GM04504 (cell line): Measurements from ENCODE around the gene MANEAL.
"Not testable (repeated sequence)": the region's sequence is repeated elsewhere in the genome, so short reads cannot be mapped to it uniquely, and the experiment has no call there.

Source experiments
- DNase-seq: peaks from one replicate; pipeline ENCODE4 v3.0.0-alpha.2; 2012; ENCODE audit warnings: low read depth

Gene MANEAL, protein sequence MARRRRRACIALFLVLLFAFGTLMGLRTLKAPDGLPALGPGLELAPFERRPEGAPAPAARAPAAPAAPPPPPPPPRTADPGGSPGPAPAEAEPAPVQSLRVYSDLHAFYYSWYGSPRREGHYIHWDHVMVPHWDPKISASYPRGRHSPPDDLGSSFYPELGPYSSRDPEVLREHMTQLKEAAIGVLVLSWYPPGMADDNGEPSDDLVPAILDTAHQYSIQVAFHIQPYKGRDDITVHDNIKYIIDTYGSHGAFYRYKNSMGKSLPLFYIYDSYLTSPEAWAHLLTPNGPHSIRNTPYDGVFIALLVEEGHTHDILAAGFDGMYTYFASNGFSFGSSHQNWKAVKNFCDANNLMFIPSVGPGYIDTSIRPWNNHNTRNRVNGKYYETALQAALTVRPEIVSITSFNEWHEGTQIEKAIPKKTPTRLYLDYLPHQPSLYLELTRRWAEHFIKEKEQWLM

DNA sequence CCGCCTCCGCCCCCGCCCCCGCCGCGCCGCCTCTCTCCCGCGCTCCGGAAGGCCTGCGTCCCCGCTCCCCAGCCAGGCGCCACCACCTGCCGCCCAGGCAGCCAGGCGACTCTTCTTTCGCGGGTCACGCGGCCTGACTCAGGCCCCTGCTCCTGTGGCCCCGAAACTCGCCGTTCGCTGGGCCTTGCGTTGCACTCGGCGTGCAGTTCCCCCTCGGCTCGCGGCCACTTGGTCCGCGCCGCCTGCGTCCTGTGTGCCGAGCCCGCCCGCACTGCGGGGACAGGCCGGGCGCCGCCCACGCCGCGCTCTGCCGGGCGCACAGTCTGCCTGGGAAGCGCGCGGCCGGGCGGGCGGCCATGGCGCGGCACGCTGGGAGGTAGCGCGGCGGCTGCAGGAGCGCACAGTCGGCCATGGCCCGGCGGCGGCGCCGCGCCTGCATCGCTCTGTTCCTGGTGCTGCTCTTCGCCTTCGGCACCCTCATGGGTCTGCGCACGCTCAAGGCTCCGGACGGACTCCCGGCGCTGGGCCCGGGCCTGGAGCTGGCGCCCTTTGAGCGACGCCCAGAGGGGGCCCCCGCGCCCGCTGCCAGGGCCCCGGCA is at the start of gene MANEAL:
Gene MANEAL (plus strand): TSS at position 75 of the 599 bp plus-strand sequence. CDS start 336 bp downstream, at position 411.
- no peak for DNase-seq

DNA sequence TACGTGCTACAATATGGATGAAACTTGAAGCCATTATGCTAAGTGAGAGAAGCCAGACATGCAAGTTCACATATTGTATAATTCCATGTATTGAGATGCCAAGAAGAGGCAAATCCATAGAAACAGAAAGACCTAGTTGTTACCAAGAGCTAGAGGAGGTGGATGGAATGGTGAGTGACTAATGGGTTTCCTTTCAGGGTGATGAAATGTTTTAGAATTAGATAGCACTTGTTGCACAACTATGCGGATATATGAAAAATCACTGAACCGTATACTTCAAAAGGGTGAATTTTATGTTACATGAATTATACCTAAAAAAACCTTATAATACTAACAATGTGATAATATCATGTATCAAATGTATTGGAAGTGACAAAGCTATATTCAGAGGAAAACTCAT is 46.8 kb upstream of the MANEAL start:
- DNase-seq = no peak

DNA sequence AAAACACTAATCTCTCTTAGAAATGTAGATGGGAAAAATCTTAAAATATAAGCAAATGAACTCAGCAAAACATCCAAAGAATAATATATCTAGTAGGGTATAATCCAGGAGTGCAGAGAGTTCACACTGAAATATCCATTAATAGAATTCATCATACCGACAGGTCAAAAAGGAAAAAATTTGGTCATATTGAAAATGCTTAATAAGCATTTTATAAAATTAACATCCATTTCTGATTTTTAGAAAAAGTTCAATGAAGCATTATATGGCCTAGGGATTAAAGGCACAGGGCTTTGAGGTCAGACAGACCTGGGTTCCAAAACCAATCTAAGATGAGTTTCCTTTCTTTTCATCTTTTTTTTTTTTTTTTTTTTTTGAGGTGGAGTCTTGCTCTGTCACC is 45.1 kb upstream of the MANEAL start:
- no peak for DNase-seq

DNA sequence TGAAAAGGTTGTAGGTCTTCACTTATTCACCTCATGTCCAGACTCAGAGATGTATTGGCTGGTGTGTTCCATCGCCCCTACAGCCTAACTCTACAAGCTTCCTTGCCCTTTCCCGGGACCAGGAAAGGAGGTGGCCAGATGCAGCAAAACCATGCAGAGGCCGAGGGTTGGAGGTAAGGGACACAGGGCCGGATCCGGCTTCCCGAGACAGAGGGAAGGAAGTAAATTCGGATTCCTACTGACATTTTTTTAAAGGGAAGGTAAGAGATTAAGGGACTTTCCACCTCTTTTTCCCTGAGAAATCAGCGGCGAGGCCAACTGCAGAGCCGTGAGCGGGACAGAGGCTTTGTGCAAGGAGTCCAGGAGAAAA is 41.4 kb upstream of the MANEAL start:
- DNase-seq = no peak

DNA sequence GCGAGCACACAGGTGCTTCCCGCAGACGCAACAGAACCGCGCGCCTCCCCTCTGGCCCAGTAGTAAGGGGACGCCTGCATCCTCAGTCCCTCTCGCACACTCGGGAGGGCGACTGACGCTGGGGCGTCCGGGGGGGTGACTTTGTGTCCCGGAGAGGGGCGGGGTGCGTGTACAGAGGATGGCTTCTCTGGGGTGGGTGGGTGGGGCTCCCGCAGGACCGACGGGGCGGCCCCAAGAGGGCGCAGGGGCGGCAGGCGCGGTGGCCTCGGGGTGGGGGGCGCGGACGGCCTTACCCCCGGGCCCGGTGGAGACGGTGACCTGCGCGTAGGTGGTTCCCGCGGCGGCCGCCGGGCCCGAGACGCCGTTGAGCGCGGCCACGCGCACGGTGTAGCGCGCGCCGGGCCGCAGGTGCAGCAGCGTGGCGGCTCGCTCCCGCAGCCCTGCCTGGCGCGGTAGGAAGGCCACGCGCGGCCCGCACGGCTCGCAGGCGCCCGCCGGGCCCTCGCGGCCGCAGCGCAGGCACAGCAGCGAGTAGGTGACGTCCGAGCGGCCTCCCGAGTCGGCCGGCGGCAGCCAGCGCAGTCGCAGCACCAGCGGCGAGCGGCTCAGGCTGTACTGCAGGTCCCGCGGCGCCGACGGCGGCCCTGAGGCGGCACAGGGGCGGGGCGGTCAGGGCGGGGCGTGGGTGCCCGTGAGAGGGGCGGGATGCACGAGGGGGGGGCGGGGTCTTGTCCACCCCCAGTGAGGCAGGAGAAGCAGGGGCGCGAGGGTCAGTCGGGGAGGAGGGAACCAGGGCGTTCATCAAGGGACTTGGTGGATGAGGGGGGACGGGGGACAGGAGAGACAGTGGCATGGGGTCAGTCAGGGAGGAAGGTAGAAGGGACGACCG is 40.8 kb upstream of the MANEAL start:
- no peak for DNase-seq

DNA sequence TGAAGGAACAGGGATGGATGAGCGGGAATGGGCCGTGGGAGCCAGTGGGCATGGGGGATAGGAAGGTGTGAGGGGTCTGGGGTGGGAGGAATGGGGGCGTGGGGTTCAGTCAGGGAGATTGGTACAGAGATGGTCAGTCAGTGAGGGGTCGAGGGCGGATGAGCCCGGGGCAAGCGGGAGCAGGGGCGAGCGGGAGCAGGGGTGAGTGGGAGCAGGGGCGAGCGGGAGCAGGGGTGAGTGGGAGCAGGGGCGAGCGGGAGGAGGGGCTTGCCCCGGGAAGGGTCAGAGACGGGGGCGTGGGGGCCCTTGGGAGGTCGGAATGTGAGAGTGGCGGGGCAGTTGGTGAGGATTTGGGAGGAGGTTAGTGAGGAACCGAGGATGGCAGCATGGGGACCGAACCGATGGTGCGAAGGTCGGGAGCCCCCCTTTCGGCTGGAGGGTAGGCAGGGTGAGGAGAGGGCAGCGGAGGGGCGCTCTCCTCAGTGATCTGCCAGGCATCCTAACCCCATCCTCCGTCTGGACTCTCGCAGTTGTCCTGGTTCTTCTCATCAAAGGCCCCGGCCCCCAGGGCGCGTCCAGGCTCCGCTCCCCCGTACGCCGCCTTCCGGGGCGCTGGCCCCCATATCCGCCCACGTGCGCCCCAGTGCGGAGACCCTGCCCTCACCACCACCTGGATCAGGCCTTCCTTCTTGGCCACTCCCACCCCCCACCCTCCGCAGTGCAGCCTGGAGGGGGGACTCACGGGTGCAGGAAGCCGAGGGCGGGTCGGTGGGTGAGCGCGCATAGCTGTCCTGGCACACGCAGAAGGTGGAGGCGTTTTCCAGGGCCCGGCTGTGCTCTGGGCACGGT is 40.0 kb upstream of the MANEAL start:
- DNase-seq = no peak

DNA sequence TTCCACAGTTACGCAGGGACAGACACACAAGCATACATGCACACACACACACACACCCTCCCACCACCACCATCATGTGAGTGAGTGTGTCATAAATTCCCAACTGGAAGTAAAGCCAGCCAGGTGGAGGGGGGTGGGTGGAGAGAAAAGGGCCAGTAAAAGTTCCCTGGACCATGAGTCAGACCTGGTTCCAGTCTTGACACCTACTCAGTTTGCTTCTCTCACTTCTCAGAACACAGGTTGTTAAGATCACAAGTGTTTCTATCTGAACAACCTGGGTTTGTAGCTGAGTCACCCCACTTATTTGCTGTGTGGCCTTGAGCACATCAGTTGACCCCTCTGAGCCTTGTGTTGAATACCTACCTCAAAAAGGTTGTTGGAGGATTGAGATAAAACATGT is 38.4 kb upstream of the MANEAL start:
- DNase-seq = no peak

DNA sequence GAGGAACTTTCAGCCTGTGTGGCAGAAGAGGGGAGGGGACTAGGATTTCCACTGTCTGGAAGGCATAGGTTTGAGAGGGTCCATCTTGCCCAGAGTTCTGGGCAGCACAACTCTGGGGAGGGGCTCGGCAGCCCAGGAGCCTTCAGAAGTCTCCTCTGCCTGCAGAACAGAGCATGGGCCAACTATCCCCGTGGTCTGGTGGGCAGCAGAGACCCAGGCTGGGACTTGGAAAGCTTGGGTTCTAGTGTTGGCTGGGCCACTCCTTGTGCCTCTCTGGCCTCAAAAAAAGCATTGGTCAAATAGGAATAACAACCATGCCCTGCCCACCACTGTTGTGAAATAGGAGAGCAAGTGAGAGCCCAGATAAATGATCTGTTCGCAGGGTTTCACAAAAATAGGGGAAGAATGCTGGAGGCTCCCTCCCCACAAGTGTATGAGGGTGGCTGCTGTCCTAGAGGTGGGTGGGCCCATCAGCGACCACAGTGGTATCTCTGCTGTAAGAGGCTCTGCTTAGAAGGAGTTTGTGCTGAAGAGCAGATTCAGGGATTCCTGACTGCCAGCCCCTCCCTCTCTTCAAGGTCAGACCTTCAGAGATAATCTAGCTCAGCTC is 37.6 kb upstream of the MANEAL start:
- no peak for DNase-seq

DNA sequence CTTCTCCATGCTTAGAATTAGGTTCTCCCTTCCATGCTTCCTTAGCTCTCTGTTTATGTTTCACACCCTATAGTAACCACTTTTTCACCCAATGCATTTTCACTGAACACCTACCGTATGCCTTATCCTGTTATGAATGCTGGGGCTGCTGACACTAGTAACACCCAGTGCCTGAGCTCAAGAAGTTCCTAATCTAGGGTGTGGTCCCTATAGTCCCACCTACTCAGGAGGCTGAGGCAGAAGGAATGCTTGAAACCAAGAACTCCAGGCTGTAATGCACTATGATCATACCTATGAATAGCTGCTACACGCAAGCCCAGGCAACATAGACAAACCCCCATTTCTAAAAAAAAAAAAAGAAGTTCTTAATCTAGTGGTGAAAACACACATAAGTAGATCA is 34.2 kb upstream of the MANEAL start:
- no peak for DNase-seq

DNA sequence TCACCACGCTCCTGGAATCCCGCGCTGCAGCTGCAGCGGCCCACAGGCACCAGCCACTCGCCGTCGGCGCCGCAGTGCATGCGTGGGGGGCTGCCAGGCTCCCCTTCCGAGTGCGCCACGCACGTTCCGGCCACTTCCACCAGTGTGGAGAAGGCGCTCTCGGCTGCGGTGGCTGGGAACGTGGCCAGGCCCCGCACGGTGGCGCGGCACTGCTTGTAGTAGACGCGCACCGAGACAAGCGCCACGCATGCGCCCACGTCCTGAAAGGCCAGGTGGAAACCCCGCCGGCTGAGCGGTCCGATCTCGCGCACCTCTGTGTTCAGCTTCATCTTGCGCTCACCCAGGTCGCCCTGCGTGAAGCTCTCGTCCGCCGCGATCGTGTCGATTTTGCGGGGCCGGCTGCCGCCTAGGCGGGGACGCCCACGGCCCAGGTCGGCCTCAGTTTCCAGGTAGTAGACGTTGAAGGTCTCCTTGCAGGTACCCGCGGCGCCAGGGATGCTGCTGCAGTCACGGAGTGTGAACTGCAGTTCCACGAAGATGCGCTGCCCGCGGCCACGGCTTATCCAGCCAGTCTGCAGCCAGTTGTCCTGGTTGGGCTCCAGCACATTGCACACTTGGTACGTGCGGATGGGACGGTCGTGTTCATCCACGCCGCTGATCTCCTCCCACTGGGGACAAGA is 32.1 kb upstream of the MANEAL start:
- DNase-seq = no peak

DNA sequence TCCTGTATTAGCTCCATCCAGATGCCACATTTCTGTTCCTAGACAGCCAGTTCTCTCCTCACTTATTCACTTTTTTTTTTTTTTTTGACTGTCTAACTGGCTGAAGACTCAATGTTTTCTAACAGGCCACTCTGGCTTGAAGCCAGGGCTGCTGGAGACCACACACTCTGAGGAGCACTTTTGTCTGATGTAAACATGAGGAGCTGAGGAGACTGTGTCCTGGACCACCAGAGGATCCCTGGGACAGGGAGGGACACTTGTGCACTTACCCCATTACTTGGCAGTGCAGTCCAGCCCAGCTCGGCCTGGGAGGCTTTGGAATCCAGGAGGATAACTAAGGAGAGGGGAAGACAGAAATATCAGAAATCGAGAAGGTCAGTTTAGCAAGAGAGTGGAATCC is 31.1 kb upstream of the MANEAL start:
- no peak for DNase-seq

DNA sequence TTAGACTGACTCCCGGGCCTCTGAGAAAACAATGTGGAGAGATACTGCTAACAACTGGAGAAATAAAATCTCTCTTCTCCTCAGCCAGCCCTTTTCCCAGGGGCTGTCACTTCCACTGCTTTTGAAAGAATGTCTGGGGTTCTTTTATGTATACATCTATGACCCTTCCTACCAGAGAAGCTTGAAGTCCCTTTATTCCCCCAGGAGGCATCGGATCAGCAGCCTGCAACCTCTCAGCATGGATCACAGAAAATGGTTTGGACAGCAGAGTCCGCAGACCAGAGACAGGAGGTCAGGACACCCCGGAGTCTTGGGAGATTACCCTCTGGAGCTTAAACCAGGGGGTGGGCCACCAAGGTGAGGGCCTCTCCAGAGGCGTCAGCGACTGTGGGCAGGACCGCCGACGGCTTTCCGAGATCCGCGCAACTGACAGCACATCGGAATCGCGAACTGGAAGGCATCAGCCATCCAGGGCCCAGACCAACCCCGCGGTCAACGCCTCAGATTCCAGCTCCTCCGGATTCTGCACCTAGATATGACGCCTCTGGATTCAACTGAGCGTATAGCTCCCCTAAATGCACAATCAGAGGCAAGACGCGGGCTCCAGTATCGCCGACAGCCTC is 29.7 kb upstream of the MANEAL start:
- DNase-seq = no peak

DNA sequence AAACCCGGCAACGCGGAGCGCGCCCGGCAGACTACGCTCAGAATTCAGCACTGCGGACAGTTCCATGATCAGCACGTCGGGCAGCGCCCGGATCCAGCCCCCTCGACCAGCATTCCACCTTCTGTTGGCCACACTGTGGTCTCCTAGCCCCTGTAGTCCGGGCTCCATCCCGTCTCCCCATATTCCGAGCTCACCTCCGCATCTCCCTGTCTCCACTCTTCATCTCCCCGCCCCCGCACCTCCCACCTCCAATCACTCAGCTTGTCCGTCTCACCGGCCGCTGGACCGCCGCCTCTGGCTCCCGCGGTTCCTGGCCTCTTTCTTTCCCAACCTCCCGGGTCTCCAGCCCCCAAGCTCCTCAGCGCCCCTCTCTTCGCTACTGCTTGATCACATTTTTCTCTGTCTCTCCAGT is 29.2 kb upstream of the MANEAL start:
- no peak for DNase-seq

DNA sequence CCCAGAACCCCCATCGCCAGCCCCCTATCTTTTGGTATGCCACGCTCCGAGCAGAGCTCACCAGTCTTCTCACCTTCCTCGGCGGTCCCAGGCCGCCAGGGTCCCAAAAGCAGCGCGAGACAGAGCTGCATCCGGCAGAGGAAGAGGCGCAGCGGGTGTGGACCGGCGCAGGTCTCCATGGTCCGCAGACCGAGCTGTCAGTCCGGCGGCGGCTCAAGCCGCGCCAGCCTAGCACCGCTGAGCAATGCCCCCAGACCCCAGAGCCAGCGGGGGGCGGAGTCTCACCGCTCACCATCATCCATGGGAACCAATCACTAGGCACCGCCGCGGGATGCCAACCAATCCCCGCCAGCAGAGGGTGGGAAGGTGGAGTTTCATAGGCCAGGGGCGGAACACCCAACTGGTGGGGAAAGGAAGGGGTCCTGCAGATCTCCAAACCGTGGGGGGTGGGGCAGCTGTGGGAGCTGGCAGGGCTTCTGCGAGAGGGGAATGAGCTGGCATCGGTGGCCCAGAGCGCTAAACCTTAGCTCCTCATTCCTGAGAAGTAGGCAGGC is 28.7 kb upstream of the MANEAL start, which contains the start of gene EPHA10:
Gene EPHA10 (minus strand): TSS at position 233 of the 554 bp plus-strand sequence. CDS start 54 bp downstream, at position 179.
- no peak for DNase-seq

DNA sequence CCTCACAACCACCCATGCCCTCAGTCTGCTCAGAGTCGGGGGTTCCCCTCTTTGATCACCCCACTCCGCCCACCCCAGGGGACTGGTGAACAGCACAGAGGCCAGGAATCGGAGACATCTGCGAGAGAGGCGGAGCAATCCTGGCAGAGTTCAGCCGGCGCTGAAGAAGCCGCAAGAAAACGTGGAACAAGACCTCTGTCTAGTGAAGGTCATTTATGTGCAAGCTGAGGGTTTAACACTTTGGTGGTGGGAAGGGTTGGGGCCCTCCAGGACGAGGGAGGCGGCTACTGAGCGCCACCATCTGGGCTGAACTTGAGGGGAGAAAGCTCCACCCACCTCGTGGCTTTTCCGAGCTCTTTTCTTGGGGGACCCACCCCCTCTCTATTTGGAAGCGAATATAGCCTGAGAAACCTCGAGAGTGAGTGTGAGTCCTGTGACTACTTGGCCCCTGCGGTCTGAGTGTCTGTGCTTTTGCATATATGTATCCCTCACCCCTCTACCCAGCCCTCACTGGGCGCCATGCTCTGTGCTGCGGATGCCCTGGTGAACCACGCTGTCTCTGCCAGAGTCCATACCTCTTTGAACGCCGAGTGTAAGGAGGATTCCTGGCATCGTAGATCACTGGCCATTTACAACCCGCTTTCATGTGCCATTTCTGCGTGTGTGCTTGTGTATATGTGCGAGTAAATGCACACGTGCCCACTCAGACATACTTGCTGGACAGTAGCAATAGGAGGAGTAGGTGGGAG is 27.6 kb upstream of the MANEAL start:
- DNase-seq = no peak

DNA sequence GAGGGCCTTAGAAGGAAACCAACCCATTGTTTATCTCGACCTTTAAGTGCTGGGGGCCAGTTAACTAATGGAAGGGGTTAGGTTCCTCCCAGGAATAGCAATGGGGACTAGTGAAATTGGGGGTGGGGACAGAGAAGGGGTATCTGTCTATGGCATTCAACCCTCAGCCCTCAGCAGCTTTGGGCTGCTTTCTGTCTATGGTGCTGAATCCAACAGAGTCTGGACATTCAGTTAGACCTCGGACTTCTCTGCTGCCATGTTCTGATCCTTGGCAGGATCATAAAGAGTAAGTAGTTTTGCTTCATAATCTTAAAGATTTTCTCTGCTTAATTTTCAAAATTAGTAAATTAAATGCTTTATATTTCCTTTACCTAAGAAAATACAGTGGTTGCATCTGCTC is 26.2 kb upstream of the MANEAL start:
- DNase-seq = no peak

DNA sequence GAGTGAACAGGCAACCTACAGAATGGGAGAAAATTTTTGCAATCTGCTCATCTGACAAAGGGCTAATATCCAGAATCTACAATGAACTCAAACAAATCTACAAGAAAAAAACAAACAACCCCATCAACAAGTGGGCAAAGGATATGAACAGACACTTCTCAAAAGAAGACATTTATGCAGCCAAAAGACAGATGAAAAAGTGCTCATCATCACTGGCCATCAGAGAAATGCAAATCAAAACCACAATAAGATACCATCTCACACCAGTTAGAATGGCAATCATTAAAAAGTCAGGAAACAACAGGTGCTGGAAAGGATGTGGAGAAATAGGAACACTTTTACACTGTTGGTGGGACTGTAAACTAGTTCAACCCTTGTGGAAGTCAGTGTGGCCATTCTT is 22.2 kb upstream of the MANEAL start:
- not testable (repeated sequence) for DNase-seq

DNA sequence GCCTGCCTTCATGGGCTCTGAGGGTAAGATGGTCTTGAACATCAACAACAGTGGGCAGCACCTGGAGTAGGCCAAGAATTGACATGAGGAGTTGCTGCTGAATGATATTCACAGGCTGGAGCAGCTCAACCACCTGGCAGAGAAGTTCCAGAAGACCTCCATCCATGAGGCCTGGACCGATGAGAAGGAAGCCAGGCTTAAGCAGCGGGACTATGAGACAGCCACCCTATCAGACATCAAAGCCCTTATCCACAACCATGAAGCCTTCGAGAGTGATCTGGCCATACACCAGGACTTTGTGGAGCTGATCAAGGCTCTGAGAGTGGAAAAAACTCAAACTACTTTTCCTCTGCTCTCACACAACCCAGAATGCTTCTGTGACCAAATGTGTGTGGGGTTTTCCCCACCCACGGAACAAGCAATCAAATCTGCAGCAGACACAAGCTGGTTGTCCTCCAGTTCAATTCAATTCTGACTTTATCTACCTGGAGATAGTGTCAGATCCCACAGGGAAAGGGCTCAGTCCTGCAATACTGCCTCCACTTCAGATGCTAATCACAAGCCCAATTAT is 16.6 kb upstream of the MANEAL start:
- DNase-seq = no peak

DNA sequence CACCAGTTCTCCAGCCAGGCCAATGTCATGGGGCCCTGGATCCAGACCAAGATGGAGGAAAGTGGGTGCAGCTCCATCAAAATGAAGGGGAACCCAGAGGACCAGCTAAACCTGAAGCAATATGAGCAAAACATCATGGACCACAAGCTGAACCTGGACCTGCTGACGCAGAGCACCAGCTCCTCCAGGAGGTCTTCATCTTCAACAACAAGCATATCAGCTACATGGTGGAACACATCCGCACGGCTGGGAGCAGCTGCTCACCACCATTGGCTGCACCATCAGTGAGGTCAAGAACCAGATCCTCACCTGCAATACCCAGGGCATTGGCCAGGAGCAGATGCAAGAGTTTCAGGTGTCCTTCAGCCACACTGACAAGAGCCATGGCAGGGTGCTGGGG is 15.0 kb upstream of the MANEAL start:
- no peak for DNase-seq
